ENCODE measurements around the gene MRPS26. TPM values are rescaled to one million over a fixed set of nuclear protein-coding genes. Genes with fewer than 3 reads are reported as not detected.
A peak's percentile ranks its signal among the peaks of the same experiment; 100 is the strongest.

MRPS26 gene
- total and polyA plus RNA-seq, 2 of the 13 experiments (the other 11 are each of a cell fraction or from before 2014, with no cell fraction given), result 89.8 to 187 TPM

DNA sequence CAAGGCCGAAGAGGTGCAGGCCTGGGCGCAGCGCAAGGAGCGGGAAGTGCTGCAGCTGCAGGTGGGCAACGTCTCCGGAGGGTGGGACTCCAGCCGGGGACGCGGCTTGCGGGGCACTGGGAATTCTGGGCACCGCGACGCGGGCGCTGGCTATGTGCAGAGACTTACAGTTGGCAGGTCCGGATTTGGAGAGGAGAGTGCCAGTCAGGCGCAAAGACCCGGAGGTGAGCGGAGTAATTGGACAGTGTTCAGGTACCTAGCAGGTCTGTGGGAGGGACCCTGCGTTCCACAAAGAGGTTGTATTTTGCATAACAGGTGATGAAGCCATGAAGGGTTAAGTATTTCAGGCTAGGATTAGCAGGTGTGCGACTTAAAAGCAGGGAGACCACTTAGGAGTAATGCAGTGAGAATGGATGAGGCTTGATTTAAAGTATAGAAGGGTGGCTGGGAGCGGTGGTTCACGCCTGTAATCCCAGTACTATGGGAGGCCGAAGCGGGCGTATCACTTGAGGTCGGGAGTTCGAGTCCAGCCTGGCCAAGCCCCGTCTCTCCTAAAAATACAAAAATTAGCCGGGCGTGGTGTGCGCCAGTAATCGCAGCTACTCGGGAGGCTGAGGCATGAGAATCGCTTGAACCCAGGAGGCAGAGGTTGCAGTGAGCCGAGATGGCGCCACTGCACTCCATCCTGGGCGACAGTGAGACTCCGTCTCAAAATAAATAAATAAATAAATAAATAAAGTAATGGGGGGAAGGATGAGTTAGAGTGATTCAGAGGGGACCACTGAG lies 1.0 kb downstream of the MRPS26 start (continued):
- TF ChIP-seq, protein P1, sequence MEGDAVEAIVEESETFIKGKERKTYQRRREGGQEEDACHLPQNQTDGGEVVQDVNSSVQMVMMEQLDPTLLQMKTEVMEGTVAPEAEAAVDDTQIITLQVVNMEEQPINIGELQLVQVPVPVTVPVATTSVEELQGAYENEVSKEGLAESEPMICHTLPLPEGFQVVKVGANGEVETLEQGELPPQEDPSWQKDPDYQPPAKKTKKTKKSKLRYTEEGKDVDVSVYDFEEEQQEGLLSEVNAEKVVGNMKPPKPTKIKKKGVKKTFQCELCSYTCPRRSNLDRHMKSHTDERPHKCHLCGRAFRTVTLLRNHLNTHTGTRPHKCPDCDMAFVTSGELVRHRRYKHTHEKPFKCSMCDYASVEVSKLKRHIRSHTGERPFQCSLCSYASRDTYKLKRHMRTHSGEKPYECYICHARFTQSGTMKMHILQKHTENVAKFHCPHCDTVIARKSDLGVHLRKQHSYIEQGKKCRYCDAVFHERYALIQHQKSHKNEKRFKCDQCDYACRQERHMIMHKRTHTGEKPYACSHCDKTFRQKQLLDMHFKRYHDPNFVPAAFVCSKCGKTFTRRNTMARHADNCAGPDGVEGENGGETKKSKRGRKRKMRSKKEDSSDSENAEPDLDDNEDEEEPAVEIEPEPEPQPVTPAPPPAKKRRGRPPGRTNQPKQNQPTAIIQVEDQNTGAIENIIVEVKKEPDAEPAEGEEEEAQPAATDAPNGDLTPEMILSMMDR (CRISPR knock-in tag; IDR thresholded peaks at IDR 0.05), result no peak
- no peak for TF ChIP-seq PAWR (CRISPR knock-in tag; IDR thresholded peaks at IDR 0.05; ENCODE audit: borderline replicate concordance)
- TF ChIP-seq ZNF441 (CRISPR knock-in tag; IDR thresholded peaks at IDR 0.05; ENCODE audit: borderline replicate concordance), result 0 out of 2 replicates have a peak, but pooled peaks have one; percentile 10
- TF ChIP-seq ZNF3 (CRISPR knock-in tag; IDR thresholded peaks at IDR 0.05), result no peak
- no peak; the same call in 1 of the 2 replicates for TF ChIP-seq PHF21A (CRISPR knock-in tag; IDR thresholded peaks at IDR 0.05)
- TF ChIP-seq SP2 (CRISPR knock-in tag; IDR thresholded peaks at IDR 0.05), result no peak; the same call in 1 of the 2 replicates
- TF ChIP-seq, protein P2, sequence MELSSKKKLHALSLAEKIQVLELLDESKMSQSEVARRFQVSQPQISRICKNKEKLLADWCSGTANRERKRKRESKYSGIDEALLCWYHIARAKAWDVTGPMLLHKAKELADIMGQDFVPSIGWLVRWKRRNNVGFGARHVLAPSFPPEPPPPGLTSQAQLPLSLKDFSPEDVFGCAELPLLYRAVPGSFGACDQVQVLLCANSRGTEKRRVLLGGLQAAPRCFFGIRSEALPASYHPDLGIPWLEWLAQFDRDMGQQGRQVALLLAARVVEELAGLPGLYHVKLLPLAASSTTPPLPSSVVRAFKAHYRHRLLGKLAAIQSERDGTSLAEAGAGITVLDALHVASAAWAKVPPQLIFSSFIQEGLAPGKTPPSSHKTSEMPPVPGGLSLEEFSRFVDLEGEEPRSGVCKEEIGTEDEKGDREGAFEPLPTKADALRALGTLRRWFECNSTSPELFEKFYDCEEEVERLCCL (CRISPR knock-in tag; IDR thresholded peaks at IDR 0.05; ENCODE audit: borderline replicate concordance), result no peak; the same call in 1 of the 2 replicates
- TF ChIP-seq, protein P3, sequence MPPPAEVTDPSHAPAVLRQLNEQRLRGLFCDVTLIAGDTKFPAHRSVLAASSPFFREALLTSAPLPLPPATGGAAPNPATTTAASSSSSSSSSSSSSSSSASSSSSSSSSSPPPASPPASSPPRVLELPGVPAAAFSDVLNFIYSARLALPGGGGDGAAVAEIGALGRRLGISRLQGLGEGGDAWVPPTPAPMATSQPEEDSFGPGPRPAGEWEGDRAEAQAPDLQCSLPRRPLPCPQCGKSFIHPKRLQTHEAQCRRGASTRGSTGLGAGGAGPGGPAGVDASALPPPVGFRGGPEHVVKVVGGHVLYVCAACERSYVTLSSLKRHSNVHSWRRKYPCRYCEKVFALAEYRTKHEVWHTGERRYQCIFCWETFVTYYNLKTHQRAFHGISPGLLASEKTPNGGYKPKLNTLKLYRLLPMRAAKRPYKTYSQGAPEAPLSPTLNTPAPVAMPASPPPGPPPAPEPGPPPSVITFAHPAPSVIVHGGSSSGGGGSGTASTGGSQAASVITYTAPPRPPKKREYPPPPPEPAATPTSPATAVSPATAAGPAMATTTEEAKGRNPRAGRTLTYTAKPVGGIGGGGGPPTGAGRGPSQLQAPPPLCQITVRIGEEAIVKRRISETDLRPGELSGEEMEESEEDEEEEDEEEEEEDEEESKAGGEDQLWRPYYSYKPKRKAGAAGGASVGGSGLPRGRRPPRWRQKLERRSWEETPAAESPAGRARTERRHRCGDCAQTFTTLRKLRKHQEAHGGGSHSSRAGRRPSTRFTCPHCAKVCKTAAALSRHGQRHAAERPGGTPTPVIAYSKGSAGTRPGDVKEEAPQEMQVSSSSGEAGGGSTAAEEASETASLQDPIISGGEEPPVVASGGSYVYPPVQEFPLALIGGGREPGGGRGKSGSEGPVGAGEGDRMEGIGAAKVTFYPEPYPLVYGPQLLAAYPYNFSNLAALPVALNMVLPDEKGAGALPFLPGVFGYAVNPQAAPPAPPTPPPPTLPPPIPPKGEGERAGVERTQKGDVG (CRISPR knock-in tag; IDR thresholded peaks at IDR 0.05; ENCODE audit: borderline replicate concordance), result no peak; the same call in 1 of the 2 replicates
- TF ChIP-seq WIZ (CRISPR knock-in tag; IDR thresholded peaks at IDR 0.05), result no peak
- peak; percentile 75 for TF ChIP-seq ZNF652 (CRISPR knock-in tag; IDR thresholded peaks at IDR 0.05; ENCODE audit: borderline replicate concordance, low read depth)
- TF ChIP-seq, protein P4, sequence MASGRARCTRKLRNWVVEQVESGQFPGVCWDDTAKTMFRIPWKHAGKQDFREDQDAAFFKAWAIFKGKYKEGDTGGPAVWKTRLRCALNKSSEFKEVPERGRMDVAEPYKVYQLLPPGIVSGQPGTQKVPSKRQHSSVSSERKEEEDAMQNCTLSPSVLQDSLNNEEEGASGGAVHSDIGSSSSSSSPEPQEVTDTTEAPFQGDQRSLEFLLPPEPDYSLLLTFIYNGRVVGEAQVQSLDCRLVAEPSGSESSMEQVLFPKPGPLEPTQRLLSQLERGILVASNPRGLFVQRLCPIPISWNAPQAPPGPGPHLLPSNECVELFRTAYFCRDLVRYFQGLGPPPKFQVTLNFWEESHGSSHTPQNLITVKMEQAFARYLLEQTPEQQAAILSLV (CRISPR knock-in tag; IDR thresholded peaks at IDR 0.05; ENCODE audit: borderline replicate concordance), result no peak
- TF ChIP-seq, protein P5, sequence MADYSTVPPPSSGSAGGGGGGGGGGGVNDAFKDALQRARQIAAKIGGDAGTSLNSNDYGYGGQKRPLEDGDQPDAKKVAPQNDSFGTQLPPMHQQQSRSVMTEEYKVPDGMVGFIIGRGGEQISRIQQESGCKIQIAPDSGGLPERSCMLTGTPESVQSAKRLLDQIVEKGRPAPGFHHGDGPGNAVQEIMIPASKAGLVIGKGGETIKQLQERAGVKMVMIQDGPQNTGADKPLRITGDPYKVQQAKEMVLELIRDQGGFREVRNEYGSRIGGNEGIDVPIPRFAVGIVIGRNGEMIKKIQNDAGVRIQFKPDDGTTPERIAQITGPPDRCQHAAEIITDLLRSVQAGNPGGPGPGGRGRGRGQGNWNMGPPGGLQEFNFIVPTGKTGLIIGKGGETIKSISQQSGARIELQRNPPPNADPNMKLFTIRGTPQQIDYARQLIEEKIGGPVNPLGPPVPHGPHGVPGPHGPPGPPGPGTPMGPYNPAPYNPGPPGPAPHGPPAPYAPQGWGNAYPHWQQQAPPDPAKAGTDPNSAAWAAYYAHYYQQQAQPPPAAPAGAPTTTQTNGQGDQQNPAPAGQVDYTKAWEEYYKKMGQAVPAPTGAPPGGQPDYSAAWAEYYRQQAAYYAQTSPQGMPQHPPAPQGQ (CRISPR knock-in tag; IDR thresholded peaks at IDR 0.05; ENCODE audit: borderline replicate concordance), result 0 out of 2 replicates have a peak, but pooled peaks have one; percentile 22
- TF ChIP-seq CBX1 (IDR thresholded peaks at IDR 0.05; ENCODE audit: low read depth), result no peak
- no peak for TF ChIP-seq ZNF282 (IDR thresholded peaks at IDR 0.05; ENCODE audit: partially characterized antibody)
- no peak for TF ChIP-seq SP5 (CRISPR knock-in tag; IDR thresholded peaks at IDR 0.05; ENCODE audit: borderline replicate concordance, low read depth)
- TF ChIP-seq, protein P6, sequence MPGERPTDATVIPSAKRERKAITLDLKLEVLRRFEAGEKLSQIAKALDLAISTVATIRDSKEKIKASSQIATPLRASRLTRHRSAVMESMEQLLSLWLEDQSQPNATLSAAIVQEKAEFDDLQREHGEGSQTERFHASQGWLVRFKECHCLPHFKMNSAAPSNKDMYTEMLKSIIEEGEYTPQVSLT (CRISPR knock-in tag; IDR thresholded peaks at IDR 0.05; ENCODE audit: borderline replicate concordance, low read depth), result 0 out of 2 replicates have a peak, but pooled peaks have one; percentile 75
- TF ChIP-seq HNRNPL (IDR thresholded peaks at IDR 0.05; ENCODE audit: low read depth, low read length), result 0 out of 2 replicates have a peak, but pooled peaks have one; percentile 17
- 0 out of 2 replicates have a peak, but pooled peaks have one; percentile 24 for TF ChIP-seq GFI1 (CRISPR knock-in tag; IDR thresholded peaks at IDR 0.05; ENCODE audit: borderline replicate concordance)
